IPS-20b (cell line): ENCODE results near the gene NSD2.

Experiments used
- H3K27ac ChIP-seq: one replicate; pipeline ENCODE4 v1.5.1; 2013; ENCODE audit warnings: low read length
- H3K27me3 ChIP-seq: 2 replicates; pipeline ENCODE4 v1.6.1; 2013; ENCODE audit warnings: mild to moderate bottlenecking, low read length, inconsistent platforms; ENCODE audit not compliant: insufficient read depth
- H3K36me3 ChIP-seq: 2 replicates; pipeline ENCODE4 v1.6.1; 2013; ENCODE audit warnings: low read depth, mild to moderate bottlenecking, inconsistent platforms, low read length, moderate library complexity; ENCODE audit not compliant: insufficient read depth
- H3K4me1 ChIP-seq: 2 replicates; pipeline ENCODE4 v1.6.1; 2013; ENCODE audit warnings: mild to moderate bottlenecking, control low read depth, inconsistent platforms, low read length, moderate library complexity; ENCODE audit not compliant: insufficient read depth
- H3K4me3 ChIP-seq: 2 replicates; pipeline ENCODE4 v1.5.1; 2013; ENCODE audit warnings: mild to moderate bottlenecking, low read length, inconsistent platforms
- H3K9ac ChIP-seq: 2 replicates; pipeline ENCODE4 v1.6.1; 2013; ENCODE audit warnings: low read depth, mild to moderate bottlenecking, inconsistent platforms, low read length, moderate library complexity
- H3K9me3 ChIP-seq: 2 replicates; pipeline ENCODE4 v1.6.1; 2013; ENCODE audit warnings: mild to moderate bottlenecking, low read depth, low read length, inconsistent platforms; ENCODE audit not compliant: insufficient read depth

NSD2 gene

DNA sequence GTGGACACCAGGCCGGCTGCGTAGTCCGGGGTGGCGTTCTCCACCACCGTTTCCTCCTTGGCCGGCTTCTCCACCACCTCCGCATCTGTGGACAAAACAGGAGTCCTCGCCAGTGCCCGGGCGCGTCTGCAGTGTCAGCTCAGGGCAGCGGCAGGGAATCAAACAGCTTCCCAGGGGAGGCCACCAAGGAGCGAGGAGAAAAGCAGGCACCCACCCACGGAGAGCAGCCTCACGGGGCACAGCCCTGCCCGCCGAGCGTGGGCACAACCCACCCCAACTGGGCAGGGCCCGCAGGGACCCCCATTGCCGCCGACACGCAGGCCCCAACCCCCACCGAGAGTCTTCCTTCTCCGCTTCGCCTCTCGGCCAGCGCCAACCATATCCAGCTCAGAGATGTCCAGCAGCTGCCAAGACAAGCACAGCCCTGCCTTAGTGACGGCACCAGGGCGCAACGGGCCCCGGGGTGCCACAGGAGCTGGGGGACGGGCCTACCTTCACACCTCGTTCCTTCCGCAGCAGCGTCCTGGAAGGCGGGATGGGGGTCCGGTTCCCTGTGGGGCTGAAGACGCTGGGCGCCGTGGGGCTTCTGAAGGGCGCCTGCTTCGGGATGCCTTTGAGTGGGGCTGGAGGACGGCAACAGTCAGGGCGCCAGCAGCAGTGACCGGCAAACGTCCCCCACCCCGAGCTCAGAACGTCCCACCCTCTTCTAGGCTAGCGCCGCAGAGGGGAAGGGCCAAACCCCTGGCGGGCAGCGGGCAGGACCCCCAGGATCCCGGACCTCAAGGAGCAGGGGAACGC lies 114.8 kb downstream of the NSD2 start:
- no peaks in the 10 kb centered on the region for H3K27me3 ChIP-seq
- no peaks in the 10 kb centered on the region for H3K9me3 ChIP-seq
- H3K9ac ChIP-seq, result no peak overlapping the region
- H3K36me3 ChIP-seq, result peaks cover 87% of the 10 kb centered on the region
- no peak overlapping the region for H3K4me3 ChIP-seq
- H3K4me1 ChIP-seq, result no peaks in the 10 kb centered on the region
- no peak overlapping the region for H3K27ac ChIP-seq

DNA sequence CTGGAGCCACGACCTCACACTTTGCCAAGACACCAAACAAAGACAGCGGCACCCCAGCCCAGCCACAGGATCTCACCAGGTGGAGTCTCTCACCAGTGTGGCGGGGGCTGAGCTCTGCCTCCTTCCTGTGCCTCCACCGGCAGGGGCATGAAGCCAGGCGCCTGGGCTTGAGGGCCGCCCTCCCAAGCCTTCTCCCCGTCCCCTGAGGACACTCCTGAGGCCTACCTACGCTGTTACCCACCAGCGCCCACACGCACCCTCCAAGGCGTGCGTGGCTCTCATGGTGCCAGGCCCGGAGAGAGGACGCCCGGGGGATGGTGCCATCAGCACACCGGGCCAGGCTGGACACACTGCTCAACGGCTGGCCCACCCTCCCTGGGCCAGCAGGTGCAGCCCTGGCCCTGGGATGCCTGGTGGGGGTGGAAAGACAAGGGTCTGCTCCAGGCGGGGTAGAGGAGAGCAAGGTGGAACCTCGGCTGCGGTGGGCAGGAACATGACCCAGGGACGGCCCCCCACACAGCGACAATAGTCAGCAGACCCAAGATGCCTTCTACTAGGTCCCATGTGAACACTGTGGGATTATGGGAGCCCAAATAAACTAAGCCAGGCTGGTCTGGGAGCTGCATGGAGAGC lies 115.5 kb downstream of the NSD2 start:
- H3K4me3 ChIP-seq, result no peak overlapping the region
- H3K9ac ChIP-seq, result no peak overlapping the region
- no peaks in the 10 kb centered on the region for H3K27me3 ChIP-seq
- no peaks in the 10 kb centered on the region for H3K9me3 ChIP-seq
- H3K36me3 ChIP-seq, result peaks cover 86% of the 10 kb centered on the region
- H3K4me1 ChIP-seq, result no peaks in the 10 kb centered on the region
- H3K27ac ChIP-seq, result no peak overlapping the region

DNA sequence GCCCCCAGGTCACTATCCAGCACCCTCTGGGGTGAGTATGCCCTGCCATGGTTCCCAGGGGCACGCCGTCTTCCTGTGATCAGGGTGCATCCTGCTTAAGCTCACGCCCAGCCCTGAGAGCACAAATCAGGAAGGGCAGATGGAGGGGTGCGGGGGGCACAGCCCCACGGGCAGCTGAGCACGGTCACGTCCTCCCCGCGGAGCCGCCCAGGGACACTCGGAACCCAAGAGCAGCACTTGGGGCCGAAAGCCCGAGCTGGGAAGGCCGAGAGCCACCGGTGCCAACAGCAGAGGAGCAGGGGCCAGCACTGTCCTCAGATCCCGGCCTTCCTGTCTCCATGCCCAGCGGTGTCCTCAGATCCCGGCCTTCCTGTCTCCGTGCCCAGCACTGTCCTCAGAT lies 116.1 kb downstream of the NSD2 start:
- Histone ChIP-seq H3K36me3 (peaks cover 80% of the 10 kb centered on the region), H3K4me3 (no peak overlapping the region), H3K27me3 (no peaks in the 10 kb centered on the region), H3K27ac (no peak overlapping the region), H3K9me3 (no peaks in the 10 kb centered on the region), H3K4me1 (no peaks in the 10 kb centered on the region), H3K9ac (no peak overlapping the region)

DNA sequence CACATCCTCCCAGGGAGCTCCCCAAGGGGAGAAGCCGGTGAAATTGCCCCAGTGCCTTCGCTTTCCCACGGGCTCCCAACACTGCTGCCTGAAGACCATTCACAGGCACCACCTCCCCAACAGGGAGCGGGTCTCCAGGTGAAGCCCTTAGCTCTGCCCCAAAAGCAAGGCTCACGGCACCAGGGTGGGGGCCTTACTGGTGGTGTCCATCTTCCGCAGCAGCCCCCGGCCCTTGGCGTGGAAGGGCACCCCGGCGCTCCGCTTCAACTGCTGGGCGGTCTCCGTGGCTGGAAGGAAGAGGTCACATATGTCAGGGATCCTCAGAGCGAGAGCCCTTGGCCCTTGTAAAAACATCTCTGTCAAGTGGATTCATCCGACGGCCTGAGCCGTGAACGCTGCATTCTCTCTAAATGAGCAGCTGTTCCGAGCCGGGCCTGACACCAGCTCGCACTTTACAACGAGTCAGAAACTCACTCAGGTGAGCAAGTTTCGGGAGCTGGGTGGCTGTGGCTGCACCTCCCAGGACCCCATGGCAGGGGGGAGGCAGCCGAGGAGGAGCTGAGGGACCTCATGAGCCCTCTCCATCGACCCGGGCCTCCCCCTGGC lies 116.6 kb downstream of the NSD2 start:
- peaks cover 75% of the 10 kb centered on the region for H3K36me3 ChIP-seq
- H3K4me3 ChIP-seq, result no peak overlapping the region
- no peak overlapping the region for H3K27ac ChIP-seq
- no peaks in the 10 kb centered on the region for H3K27me3 ChIP-seq
- H3K4me1 ChIP-seq, result no peaks in the 10 kb centered on the region
- no peak overlapping the region for H3K9ac ChIP-seq
- H3K9me3 ChIP-seq, result no peaks in the 10 kb centered on the region

DNA sequence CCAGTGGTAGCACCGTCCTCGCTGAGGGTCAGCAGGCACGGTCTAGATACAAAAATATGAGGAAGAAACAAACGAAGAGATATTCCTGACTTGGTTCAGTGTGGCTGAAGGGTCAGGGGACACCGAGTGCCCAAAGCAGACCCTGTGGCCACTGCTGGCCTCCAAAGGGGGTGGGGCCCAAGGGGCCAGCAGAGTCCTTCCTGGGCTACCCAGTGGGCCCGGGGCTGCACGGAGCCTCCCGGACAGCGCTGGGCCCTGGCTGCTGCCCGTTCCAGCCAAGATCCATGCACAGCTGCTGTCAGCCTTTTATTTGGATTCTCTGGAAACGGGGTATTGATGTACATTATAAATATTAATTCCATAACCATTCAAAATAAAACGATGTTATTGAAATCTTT lies 117.1 kb downstream of the NSD2 start:
- H3K4me3 ChIP-seq, result no peak overlapping the region
- no peak overlapping the region for H3K9ac ChIP-seq
- H3K4me1 ChIP-seq, result no peaks in the 10 kb centered on the region
- H3K27ac ChIP-seq, result no peak overlapping the region
- H3K9me3 ChIP-seq, result no peaks in the 10 kb centered on the region
- H3K36me3 ChIP-seq, result peaks cover 70% of the 10 kb centered on the region
- H3K27me3 ChIP-seq, result no peaks in the 10 kb centered on the region

DNA sequence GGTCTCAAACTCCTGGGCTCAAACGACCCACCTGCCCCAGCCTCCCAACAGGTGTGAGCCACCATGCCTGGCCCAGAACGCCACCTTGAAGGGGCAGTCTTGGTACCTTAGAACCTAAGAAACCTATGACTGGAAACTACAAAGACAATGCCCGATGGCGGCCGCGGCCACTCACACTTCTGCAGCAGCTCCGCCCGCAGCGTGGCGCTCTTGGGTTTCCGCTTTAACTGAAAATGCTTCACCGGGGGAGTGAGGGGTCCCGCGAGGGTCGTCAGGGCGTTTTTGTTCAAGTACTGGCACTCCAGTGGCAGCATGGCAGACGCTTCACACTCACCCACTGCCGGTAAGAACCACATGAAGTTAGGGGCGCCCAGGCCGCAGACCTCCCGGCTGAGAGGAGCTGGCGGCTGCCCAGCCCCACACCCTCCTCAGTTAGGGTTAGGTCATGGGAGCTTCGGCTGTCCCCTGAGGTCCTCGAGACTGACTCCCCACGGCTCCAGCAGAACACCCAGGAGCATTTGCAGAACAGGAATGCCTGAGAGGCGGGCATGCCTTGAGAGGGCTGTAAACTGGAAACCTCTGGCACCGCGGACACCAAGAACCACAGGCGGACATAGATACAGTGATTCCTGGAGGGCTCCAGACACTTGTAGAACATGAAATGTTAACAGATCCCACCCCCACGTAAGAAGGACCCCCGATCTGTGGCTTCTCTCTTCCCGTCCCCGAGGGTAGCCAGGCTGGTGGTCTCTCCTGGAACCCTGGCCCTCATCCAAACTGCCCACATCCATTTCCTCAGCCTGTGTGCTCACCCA lies 118.5 kb downstream of the NSD2 start:
- Histone ChIP-seq H3K4me1 (no peaks in the 10 kb centered on the region), H3K9me3 (no peaks in the 10 kb centered on the region), H3K27ac (no peak overlapping the region), H3K36me3 (peaks cover 56% of the 10 kb centered on the region), H3K9ac (no peak overlapping the region), H3K4me3 (no peak overlapping the region), H3K27me3 (no peaks in the 10 kb centered on the region)

DNA sequence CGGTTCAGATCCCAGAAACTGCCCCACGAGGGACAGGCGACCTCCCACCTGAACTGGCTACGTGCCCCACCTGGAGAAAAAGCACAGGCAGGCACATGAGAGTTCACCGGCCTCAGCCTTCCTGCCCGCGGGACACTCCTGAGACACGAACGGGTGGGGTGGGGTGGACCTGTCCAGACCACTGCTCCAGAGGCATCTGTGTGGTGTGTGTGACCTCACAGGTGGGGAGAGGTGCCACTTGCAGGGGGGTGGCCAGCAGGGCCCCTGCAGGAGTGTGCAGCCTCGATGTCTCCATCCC lies 119.1 kb downstream of the NSD2 start:
- H3K4me1 ChIP-seq, result no peaks in the 10 kb centered on the region
- no peak overlapping the region for H3K27ac ChIP-seq
- no peaks in the 10 kb centered on the region for H3K27me3 ChIP-seq
- H3K9ac ChIP-seq, result no peak overlapping the region
- H3K9me3 ChIP-seq, result no peaks in the 10 kb centered on the region
- peaks cover 53% of the 10 kb centered on the region for H3K36me3 ChIP-seq
- H3K4me3 ChIP-seq, result no peak overlapping the region

DNA sequence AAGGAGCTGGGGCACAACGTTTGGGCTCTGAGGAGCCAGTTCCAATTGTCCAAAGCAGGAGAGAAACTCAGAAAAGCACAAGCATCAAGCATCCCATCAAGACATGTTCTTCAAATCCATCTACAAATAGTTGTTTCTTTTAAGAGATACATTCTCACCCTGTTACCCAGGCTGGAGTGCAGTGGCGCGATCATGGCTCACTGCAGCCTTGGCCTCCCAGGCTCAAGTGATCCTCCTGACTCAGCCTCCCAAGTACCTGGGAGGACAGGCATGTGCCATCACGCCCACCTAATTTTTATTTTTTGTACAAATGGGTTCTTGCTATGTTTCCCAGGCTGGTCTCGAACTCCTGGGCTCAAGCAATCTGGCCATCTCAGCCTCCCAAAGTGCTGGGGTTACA lies 119.5 kb downstream of the NSD2 start:
- Histone ChIP-seq H3K9me3 (no peaks in the 10 kb centered on the region), H3K4me3 (no peak overlapping the region), H3K36me3 (peaks cover 51% of the 10 kb centered on the region), H3K9ac (no peak overlapping the region), H3K27me3 (no peaks in the 10 kb centered on the region), H3K27ac (no peak overlapping the region), H3K4me1 (no peaks in the 10 kb centered on the region)

DNA sequence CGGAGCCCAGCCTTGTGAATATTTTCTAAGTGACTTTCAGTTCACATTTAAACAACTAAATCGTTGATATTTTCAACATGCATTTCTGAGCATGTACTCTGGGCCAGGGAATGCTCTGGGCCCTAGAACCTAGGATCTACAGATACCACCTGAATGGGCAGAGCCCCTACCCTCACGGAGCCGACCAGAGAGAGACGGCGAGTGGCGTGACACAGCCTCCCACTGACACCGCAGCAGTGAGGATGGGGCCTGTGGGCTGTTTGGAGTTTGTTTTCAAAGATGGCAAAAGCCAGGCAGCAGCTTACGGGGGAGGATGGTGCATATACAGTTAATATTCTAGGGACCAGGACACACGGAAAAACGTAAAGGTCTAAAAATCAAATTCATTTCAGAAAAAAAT lies 119.9 kb downstream of the NSD2 start:
- Histone ChIP-seq H3K9me3 (no peaks in the 10 kb centered on the region), H3K36me3 (peaks cover 51% of the 10 kb centered on the region), H3K27ac (no peak overlapping the region), H3K27me3 (no peaks in the 10 kb centered on the region), H3K4me3 (no peak overlapping the region), H3K9ac (no peak overlapping the region), H3K4me1 (no peaks in the 10 kb centered on the region)

DNA sequence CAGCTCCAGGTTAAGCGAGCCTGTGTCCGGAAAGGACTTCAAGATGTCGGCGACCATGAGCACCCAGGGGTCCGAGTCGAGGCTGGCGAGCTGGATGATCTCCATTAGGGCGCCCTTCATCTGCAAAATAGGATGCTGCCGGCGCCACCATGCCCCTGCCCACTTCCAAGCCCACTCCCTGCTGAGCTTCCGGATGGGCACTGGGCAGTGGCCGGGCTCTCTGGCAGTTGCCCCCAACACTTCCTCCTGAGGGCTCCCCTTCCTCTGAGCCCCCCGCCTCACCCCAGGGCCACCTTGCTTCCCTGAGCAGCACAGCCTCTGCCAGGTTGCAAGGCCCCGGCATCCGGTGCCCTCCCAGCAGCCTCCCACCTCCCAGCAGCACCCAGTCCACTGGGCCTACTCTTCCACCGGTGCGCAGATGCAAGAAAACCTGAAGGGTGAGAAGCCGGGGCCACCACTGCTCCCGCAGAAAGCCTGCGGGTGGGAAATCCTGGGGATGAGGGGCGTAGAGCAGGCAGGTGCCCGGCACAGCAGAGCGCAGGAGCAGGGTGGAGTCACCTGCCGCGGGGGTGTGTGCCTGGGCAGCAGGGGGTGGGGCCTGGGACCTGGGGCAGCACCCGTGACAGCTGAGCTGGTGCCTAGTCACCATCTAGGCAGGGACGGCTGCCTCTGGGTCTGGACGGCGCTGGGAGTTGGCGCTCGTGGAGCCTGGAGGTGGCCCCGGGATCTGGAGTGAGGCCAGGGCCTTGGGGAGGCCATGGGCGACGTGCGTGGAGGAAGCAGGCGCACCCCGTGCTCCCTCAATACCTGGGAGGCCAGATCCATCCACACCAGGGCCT lies 120.6 kb downstream of the NSD2 start:
- no peaks in the 10 kb centered on the region for H3K27me3 ChIP-seq
- H3K9me3 ChIP-seq, result no peaks in the 10 kb centered on the region
- no peaks in the 10 kb centered on the region for H3K4me1 ChIP-seq
- H3K36me3 ChIP-seq, result peaks cover 44% of the 10 kb centered on the region
- H3K27ac ChIP-seq, result no peak overlapping the region
- no peak overlapping the region for H3K9ac ChIP-seq
- H3K4me3 ChIP-seq, result no peak overlapping the region

DNA sequence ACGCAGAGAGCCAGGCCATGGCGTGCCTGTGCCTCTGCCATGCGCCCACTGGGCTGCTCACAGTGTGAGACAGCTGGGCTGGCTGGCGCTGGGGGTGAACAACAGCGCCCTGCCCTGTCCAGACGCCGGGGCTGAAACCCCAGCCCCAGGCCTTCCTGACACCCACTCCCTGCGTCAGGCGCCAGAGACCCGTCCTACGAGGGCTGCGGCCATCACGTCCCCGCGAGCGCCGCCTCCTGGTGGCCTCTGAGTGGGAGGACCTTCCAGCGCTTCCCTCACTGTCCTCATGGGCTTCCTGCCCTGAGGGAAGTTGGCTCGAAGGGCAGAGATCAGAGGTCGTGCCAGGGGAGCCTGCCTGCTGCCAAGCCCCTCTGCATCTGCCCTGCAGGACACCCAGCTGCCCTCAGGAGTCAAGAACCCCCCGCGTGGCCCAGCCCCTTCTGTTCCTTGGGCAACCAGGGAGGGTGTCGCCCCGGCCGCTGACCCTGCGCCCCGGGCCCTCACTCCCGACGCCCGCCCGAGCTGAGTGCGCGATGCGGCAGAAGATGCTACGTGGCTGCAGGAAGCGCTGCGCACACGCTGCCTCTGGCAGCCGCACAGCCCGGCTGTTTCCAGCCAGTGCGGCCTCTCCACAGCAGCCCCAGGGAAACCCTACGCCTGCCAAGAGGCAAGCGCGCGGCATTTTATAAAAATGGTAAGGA lies 121.4 kb downstream of the NSD2 start:
- peaks cover 36% of the 10 kb centered on the region for H3K36me3 ChIP-seq
- no peak overlapping the region for H3K9ac ChIP-seq
- H3K9me3 ChIP-seq, result no peaks in the 10 kb centered on the region
- H3K27me3 ChIP-seq, result no peaks in the 10 kb centered on the region
- no peak overlapping the region for H3K4me3 ChIP-seq
- H3K27ac ChIP-seq, result no peak overlapping the region
- H3K4me1 ChIP-seq, result no peaks in the 10 kb centered on the region
